Activated T-cell treated with anti-CD3 and anti-CD28 coated beads, Interleukin-2, amount 50 U/mL, for 24 hours (primary cell): ENCODE data around the gene EHMT1.
"Not testable (repeated sequence)": the region's sequence is repeated elsewhere in the genome, so short reads cannot be mapped to it uniquely, and the experiment has no call there.

Experiments
- DNase-seq: peaks from one replicate; pipeline ENCODE4 v3.0.0-alpha.2; 2020
- H3K27ac Mint-ChIP-seq: 2 replicates; pipeline ENCODE4 v1.8.0; 2020; ENCODE audit warnings: mild to moderate bottlenecking, mixed read lengths
- H3K27me3 Mint-ChIP-seq: 2 replicates; pipeline ENCODE4 v1.8.0; 2020; ENCODE audit warnings: mixed read lengths
- H3K36me3 Mint-ChIP-seq: 2 replicates; pipeline ENCODE4 v1.8.0; 2020; ENCODE audit warnings: low read depth, mixed read lengths
- H3K4me1 Mint-ChIP-seq: 2 replicates; pipeline ENCODE4 v1.8.0; 2020; ENCODE audit warnings: low read depth, mixed read lengths
- H3K4me3 Mint-ChIP-seq: 2 replicates; pipeline ENCODE4 v1.8.0; 2020; ENCODE audit warnings: mild to moderate bottlenecking, moderate library complexity, mixed read lengths
- H3K9me3 Mint-ChIP-seq: 2 replicates; pipeline ENCODE4 v1.8.0; 2020; ENCODE audit warnings: mixed read lengths

Gene EHMT1

GRCh38 chr9:137865581-137866145 is 246.9 kb downstream of the EHMT1 start:
- H3K9me3 Mint-ChIP-seq = peaks cover 7% of the 10 kb centered on the region
- no peak overlapping the region for H3K27ac Mint-ChIP-seq
- no peaks in the 10 kb centered on the region for H3K4me1 Mint-ChIP-seq
- no peak for DNase-seq
- H3K36me3 Mint-ChIP-seq = peaks cover 3% of the 10 kb centered on the region
- H3K27me3 Mint-ChIP-seq = peaks cover 44% of the 10 kb centered on the region
- H3K4me3 Mint-ChIP-seq = no peak overlapping the region

- no peak overlapping the region for H3K27ac Mint-ChIP-seq
- H3K36me3 Mint-ChIP-seq = no peaks in the 10 kb centered on the region
- no peak for DNase-seq
- H3K4me3 Mint-ChIP-seq = no peak overlapping the region
- peaks cover 44% of the 10 kb centered on the region for H3K27me3 Mint-ChIP-seq
- peaks cover 2% of the 10 kb centered on the region for H3K9me3 Mint-ChIP-seq
- H3K4me1 Mint-ChIP-seq = no peaks in the 10 kb centered on the region
These were observed 247.7 kb downstream of the EHMT1 start for GRCh38 chr9:137866226-137867141.

GRCh38 chr9:137870432-137870831 is 251.6 kb downstream of the EHMT1 start:
- H3K27ac Mint-ChIP-seq = no peak overlapping the region
- no peaks in the 10 kb centered on the region for H3K36me3 Mint-ChIP-seq
- peaks cover 47% of the 10 kb centered on the region for H3K27me3 Mint-ChIP-seq
- no peak overlapping the region for H3K4me3 Mint-ChIP-seq
- H3K4me1 Mint-ChIP-seq = no peaks in the 10 kb centered on the region
- H3K9me3 Mint-ChIP-seq = peaks cover 2% of the 10 kb centered on the region
- no peak for DNase-seq

- H3K4me1 Mint-ChIP-seq = peaks cover 3% of the 10 kb centered on the region
- no peaks in the 10 kb centered on the region for H3K36me3 Mint-ChIP-seq
- DNase-seq = no peak
These were observed 253.5 kb downstream of the EHMT1 start for GRCh38 chr9:137872296-137872695.

DNA sequence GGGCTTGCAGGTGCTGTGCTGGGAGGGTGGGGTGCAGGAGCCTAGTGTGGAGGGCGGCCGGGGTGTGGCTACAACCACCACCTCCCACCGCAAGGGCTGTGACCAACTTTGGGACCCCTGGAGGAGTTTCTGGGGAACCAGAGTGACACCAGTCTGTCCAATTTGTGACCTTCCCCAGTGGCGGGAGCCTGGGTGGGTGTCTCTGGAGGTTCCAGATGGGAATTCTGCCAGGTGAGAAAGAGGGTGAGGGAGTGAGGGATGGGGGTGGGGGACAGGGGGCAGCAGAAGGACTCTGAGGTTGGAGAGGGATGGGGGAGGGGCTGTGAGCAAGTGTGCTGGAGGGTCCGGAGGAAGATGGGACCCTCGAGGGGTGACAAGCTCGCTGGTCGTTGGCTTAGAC is 254.6 kb downstream of the EHMT1 start:
- Mint-ChIP-seq H3K4me3 (no peak overlapping the region), H3K36me3 (no peaks in the 10 kb centered on the region), H3K27me3 (peaks cover 39% of the 10 kb centered on the region), H3K27ac (no peak overlapping the region), H3K9me3 (peaks cover 2% of the 10 kb centered on the region), H3K4me1 (peaks cover 3% of the 10 kb centered on the region)
- no peak for DNase-seq

More at GRCh38 chr9:137872296-137872695, 253.5 kb downstream of the EHMT1 start:
- peaks cover 2% of the 10 kb centered on the region for H3K9me3 Mint-ChIP-seq
- H3K27me3 Mint-ChIP-seq = peaks cover 49% of the 10 kb centered on the region
- H3K4me3 Mint-ChIP-seq = no peak overlapping the region
- H3K27ac Mint-ChIP-seq = no peak overlapping the region

GRCh38 chr9:137873858-137874362 is 255.1 kb downstream of the EHMT1 start:
- no peak overlapping the region for H3K4me3 Mint-ChIP-seq
- peaks cover 3% of the 10 kb centered on the region for H3K4me1 Mint-ChIP-seq
- no peaks in the 10 kb centered on the region for H3K36me3 Mint-ChIP-seq
- H3K27me3 Mint-ChIP-seq = peaks cover 37% of the 10 kb centered on the region
- no peak overlapping the region for H3K27ac Mint-ChIP-seq
- no peaks in the 10 kb centered on the region for H3K9me3 Mint-ChIP-seq
- DNase-seq = no peak

GRCh38 chr9:137875354-137875753 is 256.5 kb downstream of the EHMT1 start:
- DNase-seq = no peak
- H3K36me3 Mint-ChIP-seq = no peaks in the 10 kb centered on the region
- no peak overlapping the region for H3K27ac Mint-ChIP-seq
- H3K9me3 Mint-ChIP-seq = no peaks in the 10 kb centered on the region
- peaks cover 46% of the 10 kb centered on the region for H3K27me3 Mint-ChIP-seq
- H3K4me3 Mint-ChIP-seq = no peak overlapping the region
- peaks cover 3% of the 10 kb centered on the region for H3K4me1 Mint-ChIP-seq

- peaks cover 46% of the 10 kb centered on the region for H3K27me3 Mint-ChIP-seq
- no peak for DNase-seq
- no peaks in the 10 kb centered on the region for H3K9me3 Mint-ChIP-seq
- H3K4me3 Mint-ChIP-seq = no peak overlapping the region
- H3K4me1 Mint-ChIP-seq = peaks cover 3% of the 10 kb centered on the region
- H3K36me3 Mint-ChIP-seq = no peaks in the 10 kb centered on the region
- H3K27ac Mint-ChIP-seq = no peak overlapping the region
These were observed 257.0 kb downstream of the EHMT1 start for GRCh38 chr9:137875846-137876245.

DNA sequence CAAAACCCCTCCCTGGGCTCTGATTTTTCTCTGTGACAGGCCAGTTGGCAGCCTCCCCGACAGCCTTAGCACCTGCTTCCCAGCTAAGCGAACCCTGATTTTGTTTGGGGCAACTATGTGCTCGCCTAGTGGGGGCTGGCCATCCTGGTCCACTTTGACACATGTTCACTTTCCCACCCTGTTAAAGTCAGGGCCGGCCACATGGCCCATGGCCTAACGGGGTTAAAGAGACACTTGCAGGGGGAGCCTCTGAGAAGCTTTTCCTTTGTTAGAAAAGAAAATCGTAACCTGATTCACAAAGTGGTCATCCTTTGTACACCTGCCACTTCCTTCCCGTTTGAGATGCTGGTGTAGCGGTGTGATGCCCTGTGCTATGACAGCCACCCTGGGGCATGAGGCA is 257.5 kb downstream of the EHMT1 start:
- no peak for DNase-seq
- Mint-ChIP-seq H3K36me3 (no peaks in the 10 kb centered on the region), H3K27me3 (peaks cover 46% of the 10 kb centered on the region), H3K9me3 (no peaks in the 10 kb centered on the region), H3K4me3 (no peak overlapping the region), H3K27ac (no peak overlapping the region), H3K4me1 (peaks cover 3% of the 10 kb centered on the region)

DNA sequence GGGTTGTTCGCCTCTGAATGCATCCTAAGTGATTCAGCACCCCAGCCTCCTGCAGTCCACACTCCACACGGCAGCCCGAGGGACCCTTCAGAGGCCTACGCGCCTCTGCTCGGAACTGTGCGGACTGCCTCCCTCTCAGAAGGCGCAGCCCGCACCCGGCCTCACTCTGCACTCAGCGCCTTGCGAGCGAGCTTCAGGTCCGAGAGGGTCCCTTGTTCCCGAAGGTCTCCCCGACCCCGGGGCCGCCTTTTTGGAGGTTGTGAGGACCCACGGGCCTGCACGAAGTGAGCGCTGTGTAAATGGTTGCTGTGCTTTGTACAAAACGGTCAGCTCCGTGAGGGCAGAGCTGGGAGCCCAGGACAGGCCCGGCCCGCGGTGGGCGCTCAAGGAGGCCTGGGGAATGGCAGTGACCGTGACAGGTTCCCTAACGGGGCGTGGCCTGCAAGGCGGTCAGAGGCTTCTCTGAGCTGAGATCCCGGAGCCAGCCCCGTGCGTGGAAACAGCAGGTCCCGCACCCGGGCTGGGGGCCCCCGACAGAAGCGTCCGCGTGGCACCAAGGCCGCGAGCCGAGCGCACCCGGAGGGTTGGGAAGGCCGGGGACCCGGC is 258.1 kb downstream of the EHMT1 start:
- peaks cover 51% of the 10 kb centered on the region for H3K27me3 Mint-ChIP-seq
- DNase-seq = no peak
- no peaks in the 10 kb centered on the region for H3K9me3 Mint-ChIP-seq
- no peaks in the 10 kb centered on the region for H3K36me3 Mint-ChIP-seq
- peaks cover 3% of the 10 kb centered on the region for H3K4me1 Mint-ChIP-seq
- no peak overlapping the region for H3K4me3 Mint-ChIP-seq
- no peak overlapping the region for H3K27ac Mint-ChIP-seq

- H3K4me3 Mint-ChIP-seq, DNase-seq, H3K9me3 Mint-ChIP-seq, H3K36me3 Mint-ChIP-seq, H3K27ac Mint-ChIP-seq, H3K4me1 Mint-ChIP-seq: not testable (repeated sequence)
- peaks cover 51% of the 10 kb centered on the region for H3K27me3 Mint-ChIP-seq
These were observed 258.8 kb downstream of the EHMT1 start, which contains the start of gene CACNA1B for GRCh38 chr9:137877506-137878122. Gene CACNA1B, plus strand, starts transcription at chr9:137877782. Its CDS starts 152 bp downstream, at chr9:137877934.

GRCh38 chr9:137878146-137878941 is 259.5 kb downstream of the EHMT1 start:
- peaks cover 3% of the 10 kb centered on the region for H3K4me1 Mint-ChIP-seq
- no peak overlapping the region for H3K27ac Mint-ChIP-seq
- peak; percentile 58 for DNase-seq
- H3K36me3 Mint-ChIP-seq = no peaks in the 10 kb centered on the region
- H3K4me3 Mint-ChIP-seq = no peak overlapping the region
- H3K27me3 Mint-ChIP-seq = peaks cover 51% of the 10 kb centered on the region
- H3K9me3 Mint-ChIP-seq = no peaks in the 10 kb centered on the region

- DNase-seq = no peak
- Mint-ChIP-seq H3K9me3 (no peaks in the 10 kb centered on the region), H3K36me3 (no peaks in the 10 kb centered on the region), H3K27me3 (peaks cover 46% of the 10 kb centered on the region), H3K4me1 (peaks cover 3% of the 10 kb centered on the region), H3K4me3 (no peak overlapping the region), H3K27ac (no peak overlapping the region)
These were observed 260.2 kb downstream of the EHMT1 start for GRCh38 chr9:137879052-137879451.
